G401.6 (cell line): ENCODE data around the gene COL28A1.
"Not testable (repeated sequence)": the region's sequence is repeated elsewhere in the genome, so short reads cannot be mapped to it uniquely, and the experiment has no call there.

Experiments used
- FAIRE-seq: peaks from 2 replicates; lab custom pipeline; 2012; peaks lifted over from hg19 to GRCh38; lab: Jason Lieb, UNC

Gene COL28A1

DNA sequence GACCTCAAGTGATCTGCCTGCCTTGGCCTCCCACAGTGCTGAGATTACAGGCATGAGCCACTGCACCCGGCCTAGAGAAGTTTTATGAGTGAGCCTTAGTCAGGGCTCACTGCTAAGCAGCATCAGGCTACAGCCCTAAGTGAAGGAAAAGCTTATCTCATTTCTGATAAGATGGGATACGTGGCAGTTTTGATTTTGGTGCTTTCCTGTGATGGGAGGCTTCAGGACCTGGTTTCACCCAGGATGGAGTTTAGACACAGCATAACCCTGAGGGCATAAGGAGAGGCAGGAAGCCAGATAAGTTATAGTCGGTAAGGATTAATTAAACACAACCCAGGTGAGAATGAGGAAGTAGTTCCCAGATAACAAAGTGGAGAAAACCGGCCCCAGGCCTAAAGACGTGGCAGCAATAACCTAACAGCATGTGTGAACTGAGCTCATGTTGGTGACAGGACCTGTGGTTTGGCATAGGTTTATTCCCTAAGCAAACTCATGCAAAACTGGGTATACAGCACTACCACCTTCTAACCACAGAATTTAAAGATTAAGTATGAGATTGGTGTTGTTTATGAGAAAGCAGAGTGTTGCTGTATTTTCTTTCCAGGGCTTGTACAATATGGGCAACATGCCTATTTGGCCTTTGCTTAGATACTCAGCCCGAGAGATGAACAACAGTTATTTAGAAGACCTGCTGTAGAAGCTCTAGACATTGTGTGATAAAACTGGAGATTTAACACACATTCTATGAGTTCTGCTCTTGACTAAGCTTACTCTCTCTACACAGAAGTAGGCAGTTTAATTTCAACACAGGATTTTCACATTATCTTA is 119.4 kb downstream of the COL28A1 start:
- no peak for FAIRE-seq

DNA sequence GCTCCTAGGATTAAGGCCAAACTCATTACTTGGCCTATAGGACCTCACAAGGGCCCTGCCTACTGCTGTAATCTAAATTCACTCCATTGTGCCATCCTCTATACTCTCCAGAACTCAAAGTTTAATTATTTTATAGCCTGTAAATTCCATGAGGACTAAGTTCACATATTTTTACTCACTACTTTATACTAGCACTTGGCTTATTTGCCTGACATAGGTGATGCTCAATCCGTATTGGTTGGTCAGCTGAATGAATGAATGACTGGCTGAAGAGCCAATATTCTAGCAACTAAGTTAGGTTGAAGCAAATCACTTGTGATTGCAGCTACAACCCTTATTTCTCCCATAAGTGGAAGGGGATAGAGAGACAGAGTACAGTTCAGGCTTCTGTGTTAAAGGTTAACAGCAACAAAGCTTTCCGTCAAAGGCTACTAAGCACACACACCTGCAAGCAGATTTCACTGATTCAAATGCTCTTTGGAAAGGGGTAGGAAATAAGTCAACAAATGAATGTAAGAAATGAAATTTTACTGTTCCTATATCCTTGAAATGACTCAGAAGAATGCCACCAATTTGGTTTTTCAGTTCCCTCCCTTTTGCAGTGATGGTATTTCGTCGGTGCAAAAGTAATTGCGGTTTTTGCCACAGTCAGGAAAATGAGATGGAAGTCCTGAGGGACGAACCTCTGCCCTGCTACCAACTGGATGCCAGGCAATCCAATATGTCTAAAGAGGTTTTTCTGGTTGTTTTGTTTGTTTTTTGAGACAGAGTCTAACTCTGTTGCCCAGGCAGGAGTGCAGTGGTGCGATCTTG is 120.7 kb downstream of the COL28A1 start:
- no peak for FAIRE-seq

DNA sequence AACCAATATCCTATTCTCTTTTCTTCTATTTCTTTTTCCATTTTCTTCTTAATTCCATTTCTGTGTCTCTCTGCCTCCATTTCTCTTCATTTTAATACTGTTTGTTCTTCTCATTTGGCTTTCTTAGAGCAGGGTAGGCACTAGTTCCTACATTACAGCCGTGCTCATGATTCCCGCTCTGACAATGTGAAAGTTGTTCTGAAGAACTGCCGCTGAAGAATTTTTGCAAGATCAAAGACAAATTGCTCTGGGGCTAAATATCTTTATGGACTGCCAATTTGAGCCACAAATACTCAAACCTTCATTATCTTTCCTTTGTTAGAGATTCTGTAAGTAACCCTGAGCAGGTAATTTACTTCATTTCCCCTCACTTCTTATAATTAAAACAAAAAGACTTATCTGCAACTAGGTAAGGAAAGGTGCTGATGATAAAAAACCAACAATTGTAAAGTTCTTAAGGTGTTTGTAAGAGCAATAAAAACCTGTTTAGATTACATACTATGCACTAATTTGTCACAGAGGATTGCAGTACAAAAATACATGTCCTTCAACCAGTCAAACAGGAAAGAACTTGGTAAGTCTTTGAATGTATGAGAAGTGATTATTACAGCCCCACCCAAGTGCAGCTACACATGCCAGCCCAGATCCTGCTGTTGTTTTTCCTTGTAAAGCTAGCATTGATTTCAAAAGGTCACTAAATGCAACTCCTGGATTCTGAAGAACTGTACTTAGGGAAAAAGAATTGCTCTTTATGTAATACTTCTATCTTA is 127.5 kb downstream of the COL28A1 start:
- no peak for FAIRE-seq

DNA sequence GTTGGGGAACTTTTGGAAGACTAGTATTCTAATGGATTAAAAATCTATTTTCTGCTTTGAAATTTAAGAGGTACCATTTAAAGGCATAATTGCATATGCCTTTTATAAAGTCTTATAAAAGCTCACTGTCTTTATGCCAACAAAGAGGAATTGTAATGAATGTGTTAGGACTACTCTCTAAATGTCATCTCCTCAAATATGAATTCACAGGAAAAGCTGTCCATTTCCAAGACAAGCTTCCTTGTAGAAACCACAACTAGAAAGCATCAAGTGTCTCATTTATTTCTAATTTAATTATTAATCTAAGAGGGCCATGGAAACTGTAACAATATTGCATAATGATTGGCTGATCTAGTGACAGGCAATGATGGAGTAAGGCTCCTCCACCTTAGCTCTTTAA is 130.2 kb downstream of the COL28A1 start:
- no peak for FAIRE-seq

DNA sequence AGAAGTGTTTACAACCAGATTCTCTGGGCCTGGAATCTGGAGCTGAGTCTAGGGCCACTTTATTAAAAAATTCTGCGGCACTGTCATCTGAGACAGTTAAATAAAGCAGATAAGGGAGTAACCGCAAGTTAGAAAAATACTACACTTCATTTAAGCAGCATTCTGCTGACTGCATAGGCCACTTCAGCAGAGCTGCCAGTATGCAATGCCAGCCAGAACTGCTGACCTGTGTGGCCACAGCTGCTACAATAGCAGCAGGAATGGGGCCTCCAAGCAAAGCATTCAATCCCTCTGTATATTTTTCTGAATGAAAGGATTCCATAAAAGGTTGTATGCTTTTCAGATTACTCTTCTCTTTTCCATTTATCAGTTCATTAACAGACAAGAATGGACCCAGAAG is 136.0 kb downstream of the COL28A1 start:
- no peak for FAIRE-seq

DNA sequence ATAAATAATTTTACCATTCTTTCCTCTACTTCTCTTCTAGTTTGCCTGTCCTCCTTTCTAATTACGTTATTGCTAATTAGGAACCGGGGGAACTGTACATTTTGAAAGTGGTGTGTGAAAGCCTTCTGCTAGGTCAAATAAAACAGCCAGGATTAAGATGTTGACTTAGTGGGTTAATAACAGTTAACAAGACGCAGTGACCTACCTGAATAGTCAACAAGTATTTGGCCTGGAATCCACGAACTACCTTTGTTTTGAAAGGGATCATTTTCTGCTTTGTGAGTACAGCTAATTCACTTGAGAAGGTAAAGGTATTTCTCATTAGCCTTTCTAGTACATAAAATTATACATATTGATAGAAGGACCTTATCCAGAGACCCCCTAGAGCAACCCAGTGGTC is 139.9 kb downstream of the COL28A1 start:
- FAIRE-seq: no peak

DNA sequence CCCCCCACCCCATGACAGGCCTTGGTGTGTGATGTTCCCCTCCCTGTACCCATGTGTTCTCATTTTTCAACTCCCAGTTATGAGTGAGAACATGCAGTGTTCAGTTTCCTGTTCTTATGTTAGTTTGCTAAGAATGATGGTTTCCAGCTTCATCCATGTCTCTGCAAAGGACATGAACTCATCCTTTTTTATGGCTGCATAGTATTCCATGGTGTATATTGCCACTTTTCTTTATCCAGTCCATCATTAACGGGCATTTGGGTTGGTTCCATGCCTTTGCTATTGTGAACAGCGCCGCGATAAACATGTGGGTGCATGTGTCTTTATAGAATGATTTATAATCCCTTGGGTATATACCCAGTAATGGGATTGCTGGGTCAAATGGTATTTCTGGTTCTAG is 147.5 kb downstream of the COL28A1 start:
- not testable (repeated sequence) for FAIRE-seq

DNA sequence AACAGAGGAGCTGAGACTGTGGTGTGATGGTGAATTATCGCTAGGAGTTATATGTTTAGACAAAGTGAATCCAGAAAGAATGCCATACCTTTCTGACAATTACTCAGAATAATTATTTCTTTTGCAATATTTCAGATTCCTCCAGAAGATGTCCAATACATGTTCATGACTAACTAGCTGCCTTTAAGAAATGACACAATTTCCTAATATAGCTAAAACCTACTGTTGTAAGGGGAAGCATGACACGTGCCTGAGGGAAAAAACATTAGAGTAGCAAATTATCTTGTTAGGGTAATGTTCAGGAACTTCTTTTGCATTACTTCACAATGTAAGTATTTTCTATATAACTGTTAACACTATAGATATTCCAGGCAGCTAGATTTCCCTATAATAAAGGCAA is 150.3 kb downstream of the COL28A1 start:
- no peak for FAIRE-seq

DNA sequence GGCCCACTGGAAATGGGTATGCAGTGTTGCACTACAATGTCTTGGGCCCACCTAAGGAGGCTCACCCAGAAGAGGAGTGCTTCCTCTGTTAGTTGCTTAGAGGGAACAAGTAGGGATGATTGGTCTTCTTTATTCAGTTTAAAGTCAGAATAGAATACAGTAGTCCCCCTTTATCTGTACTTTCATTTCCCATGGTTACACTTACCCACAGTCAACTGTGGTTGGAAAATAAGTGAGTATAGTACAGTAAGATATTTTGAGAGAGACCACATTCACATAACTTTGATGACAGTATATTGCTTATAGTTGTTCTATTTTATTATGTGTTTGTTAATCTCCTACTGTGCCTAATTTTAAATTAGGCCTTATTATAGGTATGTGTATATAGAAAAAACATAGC is 151.4 kb downstream of the COL28A1 start:
- no peak for FAIRE-seq

DNA sequence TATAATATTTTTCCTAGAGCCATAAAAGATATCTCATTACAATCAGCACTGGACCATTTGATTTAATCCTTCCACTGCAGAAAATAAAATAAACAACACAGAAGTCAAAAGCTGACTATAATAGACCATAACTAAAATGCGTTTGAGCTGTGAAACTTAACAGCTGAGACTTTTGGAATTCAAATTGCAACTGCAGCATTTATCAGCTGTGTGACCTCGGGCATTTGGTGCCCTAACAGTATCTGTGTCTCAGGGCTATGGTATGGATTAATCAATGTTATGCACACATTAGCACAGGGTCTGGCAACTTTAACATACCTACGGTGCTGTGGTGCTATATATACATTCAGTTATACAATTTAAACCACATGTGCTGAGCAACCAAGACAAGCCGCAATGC is 160.1 kb downstream of the COL28A1 start:
- FAIRE-seq: peak; percentile 19

DNA sequence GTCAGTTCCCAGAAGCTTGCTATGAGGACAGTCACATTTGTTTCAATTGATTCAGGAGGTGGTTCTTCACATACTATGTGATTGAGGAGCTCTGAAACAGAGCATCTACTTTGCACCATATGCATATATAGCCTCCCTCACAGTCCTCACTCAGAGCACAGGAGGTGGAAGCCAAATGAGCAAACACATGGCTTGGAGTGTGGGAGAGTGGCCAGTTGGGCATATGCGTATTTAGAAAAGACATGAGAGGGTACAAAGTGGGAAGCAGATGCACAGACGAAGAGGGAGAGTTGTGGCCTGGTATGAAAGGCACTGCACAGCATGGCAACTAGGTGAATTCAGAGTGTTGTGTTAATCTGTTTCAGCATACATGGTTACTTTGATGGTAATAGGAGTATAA is 165.6 kb downstream of the COL28A1 start:
- FAIRE-seq: no peak

DNA sequence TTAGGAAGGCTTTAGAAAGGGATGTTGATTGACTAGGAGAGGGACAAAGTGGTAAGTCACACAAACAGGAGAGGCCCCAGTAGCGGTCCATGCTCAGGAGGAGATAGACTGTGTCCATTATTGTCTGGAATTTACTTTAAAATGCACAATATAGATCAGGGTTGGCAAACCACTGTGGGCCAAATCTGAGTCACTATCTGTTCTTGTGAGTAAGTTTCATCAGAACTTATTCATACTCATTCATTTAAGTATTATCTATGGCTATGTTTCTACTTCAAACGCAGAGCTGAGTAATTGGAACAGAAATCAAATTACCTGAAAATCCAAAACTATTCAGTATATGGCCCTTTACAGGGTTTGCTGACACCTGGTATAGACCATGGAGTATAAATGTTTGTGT is 166.5 kb downstream of the COL28A1 start:
- FAIRE-seq: no peak

DNA sequence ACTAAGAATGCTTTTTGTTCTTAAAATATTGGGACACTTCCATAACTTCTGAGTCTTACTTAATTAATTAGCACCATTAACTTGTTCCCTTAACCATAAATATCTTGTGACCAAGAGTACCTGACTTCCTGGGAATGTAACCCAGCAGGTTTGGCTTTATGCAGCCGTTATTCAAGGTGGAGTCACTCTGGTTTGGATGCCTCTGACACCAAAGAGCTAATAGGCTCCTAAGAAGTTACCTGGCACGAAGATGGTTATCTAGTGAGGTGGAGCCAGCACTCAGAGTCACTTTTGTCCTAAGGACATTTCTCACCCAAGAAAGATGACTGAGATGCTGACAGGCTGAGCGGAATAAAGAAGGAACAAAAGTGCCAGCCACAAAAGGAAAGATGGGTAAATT is 181.0 kb downstream of the COL28A1 start:
- peak; percentile 23 for FAIRE-seq

DNA sequence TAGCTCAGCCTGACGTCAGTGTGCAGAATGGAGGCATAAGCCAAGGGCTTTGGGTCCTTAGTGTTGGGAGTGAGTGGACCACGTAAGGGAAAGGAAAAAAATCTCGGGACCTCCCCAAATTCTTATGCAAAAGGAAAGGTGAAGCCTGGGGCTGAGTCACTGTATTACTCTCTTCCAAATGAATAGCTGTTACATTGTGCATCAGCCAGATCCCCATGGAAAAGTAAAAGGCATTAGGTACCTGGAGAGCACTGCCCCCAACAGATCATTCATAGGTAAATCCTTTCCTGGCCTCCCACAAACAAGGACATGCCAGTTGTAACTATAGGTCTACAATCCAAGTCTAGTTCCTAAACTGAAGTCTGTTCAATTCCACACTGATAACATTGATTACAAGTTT is 182.8 kb downstream of the COL28A1 start:
- no peak for FAIRE-seq

DNA sequence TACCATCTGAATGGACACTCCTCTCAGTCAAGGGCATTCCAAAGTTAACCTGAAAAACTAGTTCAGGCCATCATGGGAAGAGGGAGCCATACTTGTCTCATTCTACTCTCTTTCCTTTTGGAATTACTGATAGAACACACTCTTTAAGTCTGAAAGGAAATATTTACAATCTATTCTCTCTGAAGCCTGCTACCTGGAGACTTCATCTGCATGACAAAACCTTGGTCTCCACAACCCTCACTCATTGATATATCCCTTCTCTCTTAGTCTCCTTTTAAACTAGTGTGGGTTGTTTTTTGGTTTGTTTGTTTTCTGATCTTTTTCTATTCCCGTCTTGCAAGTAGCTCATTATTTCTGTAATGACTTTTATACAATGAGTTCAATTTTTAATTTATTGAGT is 183.8 kb downstream of the COL28A1 start:
- no peak for FAIRE-seq

DNA sequence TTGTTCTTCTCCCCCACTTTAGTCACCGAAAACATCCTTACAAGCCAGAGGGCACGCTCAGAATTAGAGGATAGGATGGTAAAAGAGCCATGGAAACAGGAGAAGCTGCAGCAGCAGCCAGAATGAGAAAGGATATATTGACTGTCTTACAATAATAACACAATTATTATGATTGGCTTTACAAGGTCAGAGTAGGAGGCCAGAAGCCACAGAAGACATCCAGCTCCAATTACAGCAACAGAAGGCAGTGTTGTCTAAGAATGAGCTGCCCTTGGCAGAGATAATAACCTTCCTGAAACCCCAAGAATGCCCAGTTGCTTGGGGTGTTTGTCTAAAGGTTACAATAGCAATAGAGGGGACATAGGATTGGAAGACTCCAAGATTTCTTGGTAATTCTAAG is 184.5 kb downstream of the COL28A1 start:
- no peak for FAIRE-seq

DNA sequence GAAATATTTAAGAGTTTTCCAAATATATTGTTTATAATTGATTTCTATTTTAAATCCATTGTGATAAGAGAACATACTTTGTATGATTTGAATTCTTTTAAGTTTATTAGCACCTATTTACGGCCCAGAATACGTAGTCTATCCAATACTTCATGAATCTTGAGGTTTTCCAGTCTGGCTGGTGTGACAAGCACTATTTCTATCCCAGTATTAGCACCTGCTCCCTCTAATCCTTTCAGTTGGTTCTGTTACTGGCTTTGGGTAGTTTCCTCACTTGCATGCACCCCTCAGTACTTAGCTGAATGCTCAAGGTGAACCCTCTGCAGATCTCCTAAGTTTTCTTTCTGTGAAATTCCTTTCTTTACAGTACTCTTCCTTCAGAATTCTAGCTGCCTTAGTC is 186.5 kb downstream of the COL28A1 start:
- FAIRE-seq: no peak

DNA sequence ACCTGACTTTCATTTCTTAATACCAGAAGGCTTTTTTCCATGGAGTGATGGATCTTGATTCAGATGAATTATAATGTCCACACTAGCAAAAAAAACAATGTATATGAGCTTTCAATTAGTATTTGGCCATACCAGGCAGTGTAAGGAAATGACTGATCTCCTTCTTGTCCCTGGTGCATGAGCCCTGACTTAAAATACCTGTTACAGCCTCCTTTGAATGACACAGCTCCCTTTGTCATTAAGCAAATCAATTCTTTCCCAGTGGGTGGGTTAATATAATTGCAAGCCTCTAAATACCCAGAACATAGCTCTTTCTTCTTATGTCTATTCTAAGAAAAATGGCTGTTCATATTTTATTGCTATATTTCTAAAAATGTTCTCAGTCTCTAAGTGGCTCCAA is 188.6 kb downstream of the COL28A1 start:
- no peak for FAIRE-seq

DNA sequence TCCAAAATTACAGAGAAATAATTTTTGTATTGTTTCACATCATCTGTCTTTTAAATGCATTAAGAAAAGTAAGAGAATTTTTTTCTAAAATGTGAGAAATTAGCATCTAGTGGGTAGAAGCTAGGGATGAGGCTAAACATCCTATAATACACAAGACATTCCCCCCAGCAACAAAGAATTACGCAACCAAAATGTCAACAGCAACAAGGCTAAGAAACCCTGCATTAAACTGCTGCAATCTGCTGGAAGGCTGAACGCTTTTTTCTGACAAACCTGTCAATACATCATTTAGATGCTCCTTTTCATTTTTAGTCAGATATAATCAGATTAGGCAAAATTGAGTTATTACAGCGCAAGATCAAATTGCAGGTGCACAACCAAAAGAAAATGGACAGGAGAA is 191.1 kb downstream of the COL28A1 start:
- no peak for FAIRE-seq

DNA sequence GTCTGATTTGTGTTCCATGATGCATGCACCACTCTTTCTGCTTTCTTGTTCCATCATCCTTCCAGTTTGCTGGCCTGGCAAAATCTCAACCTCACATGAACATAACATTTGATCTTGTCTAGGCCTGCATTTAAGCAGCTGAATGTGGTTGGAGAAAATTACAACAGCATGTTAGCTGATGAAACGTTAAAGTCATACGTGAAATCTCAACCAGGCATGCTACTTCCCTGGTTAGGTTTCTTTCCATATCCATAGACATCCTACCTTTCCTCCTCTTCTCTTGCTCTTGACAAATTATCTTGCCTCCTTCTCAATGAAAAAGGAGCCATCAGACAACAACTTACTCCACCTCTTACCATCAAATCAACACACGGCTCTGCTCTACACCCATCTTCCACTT is 199.8 kb downstream of the COL28A1 start:
- no peak for FAIRE-seq

DNA sequence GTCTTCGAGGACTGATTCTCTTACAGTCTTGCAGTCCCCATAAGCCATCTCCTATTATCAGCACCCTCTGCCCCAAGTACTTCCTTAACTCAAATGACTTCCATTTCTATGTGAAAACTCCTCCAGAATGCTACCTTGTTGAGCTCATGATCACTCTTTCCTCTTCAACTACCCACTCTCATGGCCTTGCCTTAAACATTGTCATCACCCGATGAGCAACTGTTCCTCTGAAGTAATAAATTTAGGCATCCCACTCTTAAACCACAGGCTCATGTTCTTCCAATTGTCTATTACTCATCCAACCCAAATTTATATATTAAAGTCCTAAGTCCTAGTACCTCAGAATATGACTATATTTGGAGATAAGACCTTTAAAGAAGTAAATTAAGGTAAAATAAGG is 200.5 kb downstream of the COL28A1 start:
- no peak for FAIRE-seq

DNA sequence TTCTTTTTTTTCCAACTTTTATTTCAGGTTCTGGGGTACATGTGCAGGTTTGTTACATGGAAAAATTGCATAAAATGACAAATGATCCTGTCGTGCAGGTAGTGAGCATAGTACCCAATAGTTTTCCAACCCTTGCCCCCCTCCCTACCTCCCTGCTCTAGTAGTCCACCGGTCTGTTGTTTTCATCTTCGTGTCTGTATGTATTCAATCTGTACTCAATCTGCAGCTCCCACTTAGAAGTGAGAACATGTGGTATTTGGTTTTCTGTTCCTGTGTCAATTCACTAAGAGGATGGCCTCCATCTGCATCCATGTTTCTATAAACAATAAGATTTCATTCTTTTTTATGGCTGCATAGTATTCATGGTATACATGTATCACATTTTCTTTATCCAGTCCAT is 202.1 kb downstream of the COL28A1 start:
- FAIRE-seq: no peak

DNA sequence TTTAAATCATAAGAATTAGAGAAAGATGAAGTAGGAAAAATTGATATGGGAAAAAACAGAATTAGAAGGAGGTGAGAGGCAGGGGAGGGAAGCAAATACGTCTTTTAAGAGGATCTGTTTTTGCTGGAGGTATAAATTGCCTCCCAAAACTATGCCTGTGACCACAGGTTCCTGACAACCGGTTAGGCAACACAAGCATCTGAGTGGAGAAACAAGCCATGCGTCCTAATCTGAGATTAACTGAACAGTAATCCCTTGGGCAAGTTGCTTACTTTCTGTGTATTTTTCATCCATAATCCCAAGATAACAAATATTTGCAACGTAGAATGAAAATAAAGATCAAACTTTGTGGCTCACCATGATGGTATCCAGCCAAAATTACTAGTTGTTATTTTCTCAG is 204.2 kb downstream of the COL28A1 start:
- FAIRE-seq: no peak
